Effector memory CD8-positive, alpha-beta T cell (primary cell): ENCODE results near the gene GPC6.

ENCODE experiments used
- ATAC-seq: fragments of 150-1000 bp; cut with Tn5 transposase; replicated peaks from 2 replicates; pipeline ENCODE4 v1.10.0; 2021; ENCODE audit warnings: mild to moderate bottlenecking, moderate library complexity
- DNase-seq, 3 experiments: peaks; one replicate each; pipeline ENCODE4 v3.0.0; 2021
- H3K27ac Mint-ChIP-seq, 2 donors: one replicate each; pipeline ENCODE4 v1.8.0; 2022; ENCODE audit warnings: mild to moderate bottlenecking in 2 of 2, mixed read lengths in 2 of 2, moderate library complexity in 2 of 2
- H3K27me3 Mint-ChIP-seq, 2 donors: one replicate each; pipeline ENCODE4 v1.8.0; 2022; ENCODE audit warnings: mixed read lengths in 2 of 2
- H3K36me3 Mint-ChIP-seq: one replicate; pipeline ENCODE4 v1.8.0; 2022; ENCODE audit warnings: mild to moderate bottlenecking, moderate library complexity, mixed read lengths; ENCODE audit not compliant: insufficient read depth
- H3K4me1 Mint-ChIP-seq, 2 donors: one replicate each; pipeline ENCODE4 v1.8.0; 2022; ENCODE audit warnings: low read depth in 2 of 2, mixed read lengths in 2 of 2
- H3K4me3 Mint-ChIP-seq, 2 donors: one replicate each; pipeline ENCODE4 v1.8.0; 2022; ENCODE audit warnings: mild to moderate bottlenecking in 2 of 2, mixed read lengths in 2 of 2, moderate library complexity in 2 of 2
- H3K9me3 Mint-ChIP-seq, 2 donors: one replicate each; pipeline ENCODE4 v1.8.0; 2022; ENCODE audit warnings: mixed read lengths in 2 of 2

The GPC6 gene

DNA sequence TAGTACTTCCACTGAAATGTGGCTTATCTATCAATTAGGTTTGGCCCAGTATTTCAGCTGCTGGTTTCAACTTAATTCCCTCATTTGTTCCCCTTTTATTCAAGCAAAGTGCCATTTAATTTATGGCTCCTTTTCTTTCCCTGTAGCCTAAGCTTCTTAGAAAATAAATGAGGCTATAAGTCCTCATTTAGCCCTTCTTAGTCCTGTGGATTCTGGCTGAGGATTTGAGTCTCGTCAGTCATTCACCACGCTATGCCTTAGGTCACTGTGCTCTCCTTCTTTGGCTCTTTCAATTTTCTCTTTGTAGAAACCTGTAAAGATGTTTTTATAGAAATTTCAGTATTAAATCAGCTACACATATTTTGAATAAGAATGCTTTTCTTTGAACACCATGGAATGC is 579.1 kb downstream of the GPC6 start:
- H3K9me3 Mint-ChIP-seq = peaks cover 0 to 4% of the 10 kb centered on the region in 2 donors
- no peak overlapping the region for H3K4me3 Mint-ChIP-seq
- no peak for ATAC-seq
- H3K27me3 Mint-ChIP-seq = peaks cover 6 to 9% of the 10 kb centered on the region in 2 donors
- no peak overlapping the region for H3K27ac Mint-ChIP-seq
- no peak for DNase-seq
- H3K36me3 Mint-ChIP-seq = peaks cover 3% of the 10 kb centered on the region
- no peaks in the 10 kb centered on the region for H3K4me1 Mint-ChIP-seq

DNA sequence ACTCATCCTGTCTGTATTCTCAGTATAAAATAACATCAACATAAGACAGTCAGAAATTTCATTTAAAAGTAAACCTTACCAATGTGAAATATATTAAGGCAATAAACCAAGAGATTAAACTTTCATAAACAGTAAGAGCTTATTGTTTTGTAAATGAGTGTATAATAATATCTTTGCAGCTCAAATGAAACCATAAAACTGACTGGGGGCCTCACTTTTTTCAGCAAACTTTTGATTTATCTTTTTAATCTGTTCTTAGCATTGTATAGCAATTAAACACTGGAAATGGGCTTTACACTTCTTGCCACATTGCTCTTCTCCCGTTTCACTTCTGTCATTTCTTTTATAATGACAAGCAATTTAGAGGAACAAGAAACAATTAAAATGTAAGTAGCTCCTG is 580.3 kb downstream of the GPC6 start:
- H3K27me3 Mint-ChIP-seq = peaks cover 6 to 9% of the 10 kb centered on the region in 2 donors
- DNase-seq = no peak
- peaks cover 3% of the 10 kb centered on the region for H3K36me3 Mint-ChIP-seq
- no peaks in the 10 kb centered on the region for H3K4me1 Mint-ChIP-seq
- no peak overlapping the region for H3K4me3 Mint-ChIP-seq
- no peak overlapping the region for H3K27ac Mint-ChIP-seq
- no peak for ATAC-seq
- peaks cover 0 to 4% of the 10 kb centered on the region in 2 donors for H3K9me3 Mint-ChIP-seq

DNA sequence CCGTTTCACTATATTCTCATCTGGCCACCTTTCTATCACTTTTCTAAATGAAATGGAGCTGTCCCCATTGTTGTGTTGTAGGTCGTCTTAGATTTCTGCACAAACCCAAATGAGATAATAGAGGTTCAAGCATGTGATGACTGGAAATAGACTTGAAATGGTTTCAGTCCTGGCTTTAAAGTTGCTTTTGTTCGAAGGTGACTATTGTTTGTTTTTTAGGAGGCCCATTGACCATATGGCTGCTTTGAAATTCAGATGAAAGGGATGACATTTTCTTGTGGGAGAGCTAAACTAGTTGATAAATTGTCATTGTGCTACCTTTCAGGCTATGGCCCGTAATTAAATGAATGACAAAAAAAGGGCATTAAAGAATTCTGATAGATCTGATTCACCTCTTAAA is 583.7 kb downstream of the GPC6 start:
- ATAC-seq (no peak), DNase-seq (no peak)
- H3K9me3 Mint-ChIP-seq = peaks cover 0 to 4% of the 10 kb centered on the region in 2 donors

DNA sequence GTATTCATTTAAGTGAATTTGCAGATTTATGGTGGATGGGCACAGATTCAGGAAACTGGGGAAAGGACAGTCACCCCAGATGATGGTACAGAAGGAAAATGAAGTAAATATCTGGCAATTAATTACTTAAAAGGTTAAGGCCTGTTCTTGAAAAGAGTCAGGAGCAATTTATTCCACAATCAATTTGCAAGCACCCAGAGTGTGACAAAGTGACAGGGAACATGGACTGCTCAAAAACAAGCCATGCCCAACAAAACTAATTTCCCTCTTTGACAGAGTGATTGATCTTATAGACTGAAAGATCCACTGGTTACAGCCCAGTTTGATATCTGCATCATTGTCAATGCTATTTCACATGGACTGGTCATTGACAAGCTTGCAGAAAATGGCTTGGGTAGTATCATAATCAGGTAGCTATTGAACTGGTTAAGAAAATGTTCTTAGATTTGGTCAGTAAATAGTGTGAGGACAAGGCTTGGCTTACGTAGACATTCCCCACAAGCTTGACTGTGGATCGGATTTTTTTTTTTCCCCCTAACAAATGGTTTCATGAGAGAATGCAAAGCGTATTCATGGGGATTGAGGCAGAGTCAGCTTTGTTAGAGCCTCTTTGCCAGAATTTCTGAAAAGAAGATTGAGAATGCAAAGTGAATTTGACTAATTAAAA is 584.6 kb downstream of the GPC6 start:
- Mint-ChIP-seq H3K4me1 (no peaks in the 10 kb centered on the region), H3K4me3 (no peak overlapping the region), H3K27ac (no peak overlapping the region), H3K9me3 (peaks cover 0 to 4% of the 10 kb centered on the region in 2 donors), H3K36me3 (peaks cover 3% of the 10 kb centered on the region), H3K27me3 (peaks cover 6 to 9% of the 10 kb centered on the region in 2 donors)
- ATAC-seq (no peak), DNase-seq (no peak)

More for the DNA sequence above, 583.7 kb downstream of the GPC6 start:
- peaks cover 3% of the 10 kb centered on the region for H3K36me3 Mint-ChIP-seq
- no peaks in the 10 kb centered on the region for H3K4me1 Mint-ChIP-seq
- H3K4me3 Mint-ChIP-seq = no peak overlapping the region
- H3K27me3 Mint-ChIP-seq = peaks cover 6 to 9% of the 10 kb centered on the region in 2 donors
- no peak overlapping the region for H3K27ac Mint-ChIP-seq

DNA sequence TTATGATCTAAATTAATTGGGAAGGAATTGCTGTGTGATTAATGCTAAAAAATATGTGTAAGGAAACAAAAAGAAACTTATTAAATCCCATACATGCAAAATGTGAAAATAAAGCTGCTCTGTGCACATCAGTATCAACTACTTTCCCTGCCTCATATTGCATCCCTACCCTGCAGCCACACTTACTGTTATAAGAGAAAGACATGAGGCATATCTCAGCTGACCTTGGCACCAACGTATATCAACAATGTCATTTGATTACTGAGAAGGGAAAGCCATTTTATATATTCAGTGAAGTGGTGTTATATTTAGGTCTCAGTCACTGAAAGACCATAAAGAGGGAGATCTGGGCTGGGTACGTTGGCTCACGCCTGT is 585.1 kb downstream of the GPC6 start:
- Mint-ChIP-seq H3K4me3 (no peak overlapping the region), H3K27ac (no peak overlapping the region), H3K27me3 (peaks cover 6 to 9% of the 10 kb centered on the region in 2 donors), H3K4me1 (no peaks in the 10 kb centered on the region), H3K9me3 (peaks cover 0 to 4% of the 10 kb centered on the region in 2 donors), H3K36me3 (peaks cover 3% of the 10 kb centered on the region)
- ATAC-seq (no peak), DNase-seq (no peak)

DNA sequence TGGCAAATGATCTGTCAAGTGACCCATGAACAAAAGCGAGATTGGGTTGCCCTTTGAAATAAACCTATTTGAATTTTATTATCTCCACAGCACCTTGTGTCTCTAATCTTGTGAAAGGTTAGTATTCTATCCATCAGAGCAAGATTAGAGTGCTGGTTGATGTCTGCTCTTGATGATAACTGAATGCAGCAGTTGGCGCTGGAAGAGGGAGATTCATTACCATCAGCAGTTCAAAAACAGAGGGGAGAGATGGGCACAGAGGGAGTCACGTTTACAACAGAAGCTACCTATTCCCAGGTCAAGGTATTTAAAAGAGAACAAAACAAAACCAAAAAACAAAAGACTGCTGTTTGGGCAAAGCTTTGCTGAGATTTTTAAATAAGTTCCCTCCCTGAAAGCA is 588.1 kb downstream of the GPC6 start:
- Mint-ChIP-seq H3K4me3 (no peak overlapping the region), H3K27ac (no peak overlapping the region), H3K9me3 (peaks cover 0 to 4% of the 10 kb centered on the region in 2 donors), H3K36me3 (peaks cover 3% of the 10 kb centered on the region), H3K27me3 (peaks cover 6 to 7% of the 10 kb centered on the region in 2 donors), H3K4me1 (no peaks in the 10 kb centered on the region)
- ATAC-seq = no peak
- DNase-seq = no peak

DNA sequence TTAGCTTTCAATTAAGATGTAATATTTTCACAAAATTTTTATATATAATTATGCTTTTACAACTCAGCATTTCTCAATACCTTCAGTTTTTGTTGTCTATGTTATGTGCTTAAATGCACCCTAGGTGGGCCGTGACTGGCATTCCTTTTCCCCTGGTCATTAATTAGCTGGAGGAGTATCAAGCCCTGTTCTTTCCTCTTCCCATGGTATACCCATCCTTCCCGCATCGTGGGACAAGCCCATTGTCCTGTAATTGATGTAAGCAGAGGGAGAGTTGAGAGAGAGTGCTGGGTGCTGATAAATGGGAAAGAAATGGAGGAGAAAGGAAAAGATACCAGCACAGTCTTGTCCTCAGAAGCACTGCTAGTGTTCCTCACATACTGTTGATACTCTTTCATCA is 591.7 kb downstream of the GPC6 start:
- H3K4me1 Mint-ChIP-seq = no peaks in the 10 kb centered on the region
- H3K4me3 Mint-ChIP-seq = no peak overlapping the region
- ATAC-seq (no peak), DNase-seq (no peak)
- H3K36me3 Mint-ChIP-seq = no peaks in the 10 kb centered on the region
- H3K27ac Mint-ChIP-seq = no peak overlapping the region
- H3K27me3 Mint-ChIP-seq = no peaks in the 10 kb centered on the region
- no peaks in the 10 kb centered on the region for H3K9me3 Mint-ChIP-seq

DNA sequence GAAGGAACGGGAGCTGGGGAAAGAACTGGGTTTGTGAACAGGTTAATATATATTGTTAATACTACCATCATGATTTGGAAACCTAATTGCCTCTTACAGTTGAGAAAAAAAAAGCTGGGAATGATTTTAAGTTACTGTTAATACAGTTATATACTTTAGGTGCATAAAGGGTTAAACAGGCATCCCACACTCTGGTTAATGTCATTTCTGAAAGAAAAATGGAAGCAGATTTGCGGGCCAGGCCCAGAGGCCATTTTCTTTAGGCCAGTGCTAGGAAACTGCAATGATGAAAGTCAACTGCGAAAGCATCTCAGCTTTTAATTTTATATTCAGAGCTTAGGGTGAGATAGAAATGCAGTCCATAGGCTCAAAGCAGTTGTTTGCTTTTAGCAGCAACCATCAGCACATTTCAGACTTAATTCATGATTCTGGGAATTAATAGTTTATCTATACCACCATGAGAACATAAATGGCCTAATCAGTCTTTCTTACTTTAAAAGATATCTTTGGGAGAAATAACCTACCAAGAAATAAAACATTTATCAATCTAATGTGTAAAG is 592.8 kb downstream of the GPC6 start:
- DNase-seq (no peak), ATAC-seq (no peak)
- Mint-ChIP-seq H3K4me1 (no peaks in the 10 kb centered on the region), H3K36me3 (no peaks in the 10 kb centered on the region), H3K27me3 (no peaks in the 10 kb centered on the region), H3K9me3 (no peaks in the 10 kb centered on the region), H3K4me3 (no peak overlapping the region), H3K27ac (no peak overlapping the region)

DNA sequence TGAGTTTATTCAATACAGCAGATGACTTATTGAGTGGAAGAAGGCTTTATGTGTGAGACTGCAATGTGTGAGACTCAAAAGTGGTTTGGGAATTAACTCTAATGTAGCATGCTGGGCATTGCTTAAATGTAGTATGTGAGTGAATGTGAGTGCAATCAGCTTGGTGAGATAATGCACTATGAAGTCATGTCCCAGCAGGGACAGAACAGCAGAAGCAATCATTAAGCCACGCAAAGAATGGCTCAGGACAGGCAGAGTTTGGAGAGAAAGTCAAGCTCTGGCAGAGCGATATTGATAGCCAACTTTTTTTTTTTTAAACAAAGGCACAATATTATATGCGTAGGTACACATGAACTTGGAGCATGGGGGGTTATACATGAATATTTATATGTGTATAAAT is 597.7 kb downstream of the GPC6 start:
- no peak overlapping the region for H3K27ac Mint-ChIP-seq
- no peak overlapping the region for H3K4me3 Mint-ChIP-seq
- no peaks in the 10 kb centered on the region for H3K9me3 Mint-ChIP-seq
- H3K4me1 Mint-ChIP-seq = no peaks in the 10 kb centered on the region
- no peaks in the 10 kb centered on the region for H3K27me3 Mint-ChIP-seq
- H3K36me3 Mint-ChIP-seq = no peaks in the 10 kb centered on the region
- DNase-seq (no peak), ATAC-seq (no peak)

DNA sequence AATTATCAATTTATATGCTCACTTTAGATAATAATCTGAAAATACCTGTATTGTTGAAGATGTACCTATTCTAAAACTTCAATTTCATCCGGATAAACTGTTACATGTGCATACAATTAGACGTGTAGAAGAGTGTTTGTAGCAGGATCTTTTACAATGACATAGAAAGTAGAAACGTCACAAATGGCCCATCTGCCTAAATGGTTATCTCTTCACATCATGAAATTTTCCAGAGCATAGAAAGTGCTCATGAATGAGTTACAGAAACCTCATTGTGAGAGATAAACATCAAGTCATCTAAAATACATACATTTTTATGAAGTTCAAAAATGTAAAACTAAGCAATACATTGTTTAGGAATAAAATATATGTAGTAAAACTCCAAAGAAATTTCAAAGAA is 607.4 kb downstream of the GPC6 start:
- Mint-ChIP-seq H3K27ac (no peak overlapping the region), H3K27me3 (no peaks in the 10 kb centered on the region), H3K9me3 (no peaks in the 10 kb centered on the region), H3K36me3 (no peaks in the 10 kb centered on the region), H3K4me3 (no peak overlapping the region), H3K4me1 (no peaks in the 10 kb centered on the region)
- no peak for DNase-seq
- ATAC-seq = no peak

DNA sequence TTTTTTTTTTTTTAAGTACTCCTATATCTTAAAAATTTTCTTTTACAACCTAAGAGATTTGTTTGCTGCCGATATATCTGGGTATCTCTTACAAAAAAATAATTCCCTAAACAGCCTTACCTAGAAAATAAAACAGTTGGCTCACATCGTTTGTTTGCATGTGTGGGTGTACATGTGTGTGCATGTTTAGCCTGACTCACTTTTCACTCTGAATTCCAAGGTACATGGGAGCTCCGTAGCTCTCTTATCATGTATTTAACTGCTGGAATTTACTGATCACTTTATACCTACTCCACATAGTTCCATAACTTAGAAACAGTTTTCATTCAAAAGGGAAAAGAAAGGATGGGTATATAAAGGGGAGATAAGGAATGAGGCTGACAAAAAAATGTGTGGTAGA is 616.5 kb downstream of the GPC6 start:
- no peak for DNase-seq
- no peak overlapping the region for H3K4me3 Mint-ChIP-seq
- no peaks in the 10 kb centered on the region for H3K4me1 Mint-ChIP-seq

DNA sequence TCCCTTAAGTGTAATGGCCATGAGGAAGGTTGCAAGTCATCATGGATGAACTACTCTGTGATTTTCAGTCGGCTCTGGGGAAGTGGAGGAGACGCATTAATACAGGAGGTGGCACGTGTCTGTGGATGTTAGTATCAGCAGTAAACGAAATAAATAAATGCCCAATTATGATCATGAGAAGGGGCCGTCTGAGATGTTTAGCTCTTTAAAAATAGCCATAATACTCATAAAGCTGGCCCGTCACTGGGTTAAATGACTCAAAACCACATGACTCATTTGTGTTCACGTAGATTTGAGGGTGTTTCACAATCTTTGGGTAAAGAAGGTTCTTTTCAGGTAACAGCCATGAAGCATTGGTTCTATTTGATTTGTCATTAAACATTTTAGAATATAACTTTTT is 620.6 kb downstream of the GPC6 start:
- ATAC-seq = no peak

More for the DNA sequence above, 616.5 kb downstream of the GPC6 start:
- H3K36me3 Mint-ChIP-seq = no peaks in the 10 kb centered on the region
- H3K27ac Mint-ChIP-seq = no peak overlapping the region
- ATAC-seq = no peak
- peaks cover 0 to 4% of the 10 kb centered on the region in 2 donors for H3K27me3 Mint-ChIP-seq
- H3K9me3 Mint-ChIP-seq = no peaks in the 10 kb centered on the region

DNA sequence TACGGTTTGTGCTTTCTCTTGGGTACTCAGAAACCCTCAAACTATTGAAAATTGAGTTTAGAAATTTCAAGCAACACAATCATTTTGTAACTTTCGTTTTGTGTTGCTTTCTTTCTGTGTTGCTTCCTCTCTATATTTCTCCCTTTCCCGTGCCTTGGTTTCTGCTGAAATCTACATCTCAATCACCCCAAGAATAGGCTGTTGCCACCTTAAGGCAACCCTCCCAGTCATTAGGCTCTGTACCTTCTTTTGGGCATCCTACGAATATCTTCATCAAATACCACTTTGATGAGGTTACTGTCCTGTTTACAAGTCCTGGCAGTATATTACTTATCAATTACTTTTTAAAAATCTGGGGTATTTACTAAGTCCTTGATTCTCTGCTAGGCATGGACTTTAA is 621.6 kb downstream of the GPC6 start:
- Mint-ChIP-seq H3K27me3 (no peaks in the 10 kb centered on the region), H3K4me1 (no peaks in the 10 kb centered on the region), H3K36me3 (no peaks in the 10 kb centered on the region), H3K27ac (no peak overlapping the region), H3K4me3 (no peak overlapping the region), H3K9me3 (no peaks in the 10 kb centered on the region)
- ATAC-seq = no peak
- DNase-seq = no peak

More for the DNA sequence above, 620.6 kb downstream of the GPC6 start:
- DNase-seq = no peak
- Mint-ChIP-seq H3K4me3 (no peak overlapping the region), H3K27ac (no peak overlapping the region), H3K27me3 (no peaks in the 10 kb centered on the region), H3K36me3 (no peaks in the 10 kb centered on the region), H3K4me1 (no peaks in the 10 kb centered on the region), H3K9me3 (no peaks in the 10 kb centered on the region)

DNA sequence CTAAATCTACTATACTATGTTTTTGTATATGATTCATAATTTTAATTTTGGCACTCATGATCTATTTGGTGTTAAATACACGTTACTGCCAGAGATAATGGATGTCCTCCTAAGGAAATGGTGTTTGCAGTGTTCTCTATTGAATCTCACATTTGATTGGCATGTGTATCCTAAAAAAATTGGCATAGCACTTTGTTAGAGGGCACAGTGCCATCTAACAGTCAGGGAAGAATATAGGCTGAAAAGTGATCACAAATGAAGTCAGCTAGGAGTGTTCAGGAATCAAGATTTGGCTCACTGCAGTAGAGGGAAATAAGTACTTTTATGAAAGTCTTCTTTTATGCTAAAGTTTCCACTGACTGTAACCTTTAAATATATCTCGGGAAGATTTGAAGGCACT is 624.6 kb downstream of the GPC6 start:
- Mint-ChIP-seq H3K9me3 (no peaks in the 10 kb centered on the region), H3K27ac (no peak overlapping the region), H3K4me3 (no peak overlapping the region), H3K27me3 (peaks cover 0 to 5% of the 10 kb centered on the region in 2 donors), H3K4me1 (no peaks in the 10 kb centered on the region), H3K36me3 (no peaks in the 10 kb centered on the region)
- DNase-seq (no peak), ATAC-seq (no peak)
